Activated naive CD8-positive, alpha-beta T cell treated with anti-CD3 and anti-CD28 coated beads, Interleukin-2, amount 50 U/mL, for 24 hours (primary cell): ENCODE data around the gene RFX3.

ENCODE experiments used
- ATAC-seq: fragments of 150-1000 bp; cut with Tn5 transposase; one replicate; pipeline ENCODE4 v1.10.0; 2021
- DNase-seq: peaks from one replicate; pipeline ENCODE4 v3.0.0; 2021
- H3K27ac Mint-ChIP-seq: one replicate; pipeline ENCODE4 v1.8.0; 2021; ENCODE audit warnings: mild to moderate bottlenecking, mixed read lengths
- H3K27me3 Mint-ChIP-seq: one replicate; pipeline ENCODE4 v1.8.0; 2021; ENCODE audit warnings: mixed read lengths
- H3K36me3 Mint-ChIP-seq: one replicate; pipeline ENCODE4 v1.8.0; 2021; ENCODE audit warnings: low read depth, mixed read lengths
- H3K4me1 Mint-ChIP-seq: one replicate; pipeline ENCODE4 v1.8.0; 2021; ENCODE audit warnings: mixed read lengths
- H3K4me3 Mint-ChIP-seq: one replicate; pipeline ENCODE4 v1.8.0; 2021; ENCODE audit warnings: mild to moderate bottlenecking, moderate library complexity, mixed read lengths
- H3K9me3 Mint-ChIP-seq: one replicate; pipeline ENCODE4 v1.8.0; 2021; ENCODE audit warnings: mixed read lengths

The RFX3 gene

GRCh38 chr9:3475300-3476020 is 50.3 kb downstream of the RFX3 start:
- DNase-seq (peak; percentile 30), ATAC-seq (peak; percentile 37)
- H3K4me1 Mint-ChIP-seq = peaks cover 72% of the 10 kb centered on the region
- H3K9me3 Mint-ChIP-seq = no peaks in the 10 kb centered on the region
- peak overlapping the region; percentile 52 for H3K27ac Mint-ChIP-seq
- H3K36me3 Mint-ChIP-seq = peaks cover 28% of the 10 kb centered on the region
- peak overlapping the region; percentile 26 for H3K4me3 Mint-ChIP-seq
- no peaks in the 10 kb centered on the region for H3K27me3 Mint-ChIP-seq

- Mint-ChIP-seq H3K9me3 (no peaks in the 10 kb centered on the region), H3K4me3 (no peak overlapping the region), H3K36me3 (peaks cover 26% of the 10 kb centered on the region), H3K27me3 (no peaks in the 10 kb centered on the region), H3K27ac (peak overlapping the region; percentile 52), H3K4me1 (peaks cover 68% of the 10 kb centered on the region)
- ATAC-seq = no peak
- DNase-seq = no peak
Measured at GRCh38 chr9:3474821-3475220, 51.0 kb downstream of the RFX3 start.

DNA sequence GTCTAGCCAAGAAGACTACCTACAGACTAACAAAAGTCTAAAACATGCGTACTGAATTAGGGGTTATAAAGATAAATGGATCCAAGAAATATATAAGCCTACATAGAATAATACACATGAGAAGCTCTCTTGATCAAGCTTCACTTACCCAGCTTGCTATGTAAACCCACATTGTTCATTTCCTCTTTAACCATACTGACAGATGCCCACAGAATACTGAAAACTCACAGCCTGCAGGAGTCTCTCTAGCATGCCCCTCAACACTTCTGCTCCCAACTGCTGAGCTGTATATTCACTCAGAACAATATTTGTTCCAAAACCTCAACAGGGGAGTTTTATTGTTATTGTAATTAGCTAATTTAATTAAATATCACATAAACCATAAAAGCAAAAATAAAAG is 52.4 kb downstream of the RFX3 start:
- DNase-seq (no peak), ATAC-seq (no peak)
- Mint-ChIP-seq H3K36me3 (peaks cover 18% of the 10 kb centered on the region), H3K4me1 (peaks cover 56% of the 10 kb centered on the region), H3K27ac (no peak overlapping the region), H3K4me3 (no peak overlapping the region), H3K27me3 (no peaks in the 10 kb centered on the region), H3K9me3 (no peaks in the 10 kb centered on the region)

- peaks cover 50% of the 10 kb centered on the region for H3K4me1 Mint-ChIP-seq
- no peaks in the 10 kb centered on the region for H3K9me3 Mint-ChIP-seq
- no peak overlapping the region for H3K27ac Mint-ChIP-seq
- H3K36me3 Mint-ChIP-seq = peaks cover 11% of the 10 kb centered on the region
- no peak for ATAC-seq
- H3K4me3 Mint-ChIP-seq = no peak overlapping the region
- DNase-seq = no peak
- no peaks in the 10 kb centered on the region for H3K27me3 Mint-ChIP-seq
Measured at GRCh38 chr9:3471883-3472282, 53.9 kb downstream of the RFX3 start.

GRCh38 chr9:3468421-3469205 is 57.2 kb downstream of the RFX3 start:
- DNase-seq (no peak), ATAC-seq (no peak)
- Mint-ChIP-seq H3K27ac (no peak overlapping the region), H3K36me3 (peaks cover 6% of the 10 kb centered on the region), H3K4me1 (peaks cover 22% of the 10 kb centered on the region), H3K9me3 (no peaks in the 10 kb centered on the region), H3K27me3 (no peaks in the 10 kb centered on the region), H3K4me3 (no peak overlapping the region)

- Mint-ChIP-seq H3K27ac (no peak overlapping the region), H3K36me3 (peaks cover 6% of the 10 kb centered on the region), H3K9me3 (no peaks in the 10 kb centered on the region), H3K4me1 (peaks cover 15% of the 10 kb centered on the region), H3K27me3 (no peaks in the 10 kb centered on the region), H3K4me3 (no peak overlapping the region)
- peak; percentile 99 for ATAC-seq
- peak; percentile 36 for DNase-seq
Measured at GRCh38 chr9:3467593-3468219, 58.1 kb downstream of the RFX3 start.

GRCh38 chr9:3464033-3464638 is 61.7 kb downstream of the RFX3 start:
- Mint-ChIP-seq H3K36me3 (no peaks in the 10 kb centered on the region), H3K4me1 (peaks cover 9% of the 10 kb centered on the region), H3K4me3 (no peak overlapping the region), H3K27me3 (no peaks in the 10 kb centered on the region), H3K9me3 (no peaks in the 10 kb centered on the region), H3K27ac (no peak overlapping the region)
- no peak for DNase-seq
- no peak for ATAC-seq

- H3K4me1 Mint-ChIP-seq = no peaks in the 10 kb centered on the region
- no peak overlapping the region for H3K4me3 Mint-ChIP-seq
- no peaks in the 10 kb centered on the region for H3K27me3 Mint-ChIP-seq
- no peak for DNase-seq
- H3K9me3 Mint-ChIP-seq = no peaks in the 10 kb centered on the region
- ATAC-seq = no peak
- peaks cover 7% of the 10 kb centered on the region for H3K36me3 Mint-ChIP-seq
- H3K27ac Mint-ChIP-seq = no peak overlapping the region
Measured at GRCh38 chr9:3458806-3459475, 66.9 kb downstream of the RFX3 start.

- H3K4me3 Mint-ChIP-seq = no peak overlapping the region
Measured at GRCh38 chr9:3457175-3457574, 68.6 kb downstream of the RFX3 start.

GRCh38 chr9:3455717-3456116 is 70.1 kb downstream of the RFX3 start:
- H3K27me3 Mint-ChIP-seq = no peaks in the 10 kb centered on the region
- no peak overlapping the region for H3K4me3 Mint-ChIP-seq
- ATAC-seq (no peak), DNase-seq (no peak)
- no peak overlapping the region for H3K27ac Mint-ChIP-seq
- no peaks in the 10 kb centered on the region for H3K4me1 Mint-ChIP-seq
- peaks cover 10% of the 10 kb centered on the region for H3K36me3 Mint-ChIP-seq
- H3K9me3 Mint-ChIP-seq = no peaks in the 10 kb centered on the region

More at GRCh38 chr9:3457175-3457574, 68.6 kb downstream of the RFX3 start:
- DNase-seq (no peak), ATAC-seq (no peak)
- Mint-ChIP-seq H3K9me3 (no peaks in the 10 kb centered on the region), H3K4me1 (no peaks in the 10 kb centered on the region), H3K27ac (no peak overlapping the region), H3K27me3 (no peaks in the 10 kb centered on the region), H3K36me3 (peaks cover 7% of the 10 kb centered on the region)

DNA sequence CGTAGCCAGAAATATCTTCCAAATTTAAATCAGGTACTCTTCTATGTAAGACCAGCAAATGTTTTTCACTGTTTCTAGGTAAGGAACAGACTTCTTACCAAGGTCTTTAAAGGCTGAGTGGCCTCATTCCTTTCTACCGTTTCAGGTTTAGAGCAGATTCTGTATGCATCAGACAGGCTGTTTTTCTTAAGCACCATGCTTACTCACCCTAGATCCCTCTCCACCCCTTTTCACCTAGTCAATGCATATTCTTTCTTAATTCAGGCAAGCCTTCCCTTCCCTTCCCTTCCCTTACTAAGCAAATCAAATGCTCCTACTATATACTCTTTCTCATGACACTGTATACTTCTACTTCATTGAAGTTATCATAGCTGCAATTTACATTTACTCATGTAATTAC is 70.7 kb downstream of the RFX3 start:
- DNase-seq (no peak), ATAC-seq (no peak)
- Mint-ChIP-seq H3K4me3 (no peak overlapping the region), H3K36me3 (peaks cover 11% of the 10 kb centered on the region), H3K27me3 (no peaks in the 10 kb centered on the region), H3K4me1 (no peaks in the 10 kb centered on the region), H3K9me3 (no peaks in the 10 kb centered on the region), H3K27ac (no peak overlapping the region)

- Mint-ChIP-seq H3K4me1 (peaks cover 2% of the 10 kb centered on the region), H3K27ac (no peak overlapping the region), H3K27me3 (no peaks in the 10 kb centered on the region), H3K36me3 (peaks cover 8% of the 10 kb centered on the region), H3K4me3 (no peak overlapping the region), H3K9me3 (no peaks in the 10 kb centered on the region)
- no peak for ATAC-seq
- no peak for DNase-seq
Measured at GRCh38 chr9:3451956-3452355, 73.8 kb downstream of the RFX3 start.

GRCh38 chr9:3447788-3448187 is 78.0 kb downstream of the RFX3 start:
- no peak overlapping the region for H3K4me3 Mint-ChIP-seq
- ATAC-seq (no peak), DNase-seq (no peak)
- H3K9me3 Mint-ChIP-seq = peaks cover 3% of the 10 kb centered on the region
- H3K36me3 Mint-ChIP-seq = peaks cover 3% of the 10 kb centered on the region
- peaks cover 2% of the 10 kb centered on the region for H3K4me1 Mint-ChIP-seq
- H3K27ac Mint-ChIP-seq = no peak overlapping the region
- no peaks in the 10 kb centered on the region for H3K27me3 Mint-ChIP-seq

DNA sequence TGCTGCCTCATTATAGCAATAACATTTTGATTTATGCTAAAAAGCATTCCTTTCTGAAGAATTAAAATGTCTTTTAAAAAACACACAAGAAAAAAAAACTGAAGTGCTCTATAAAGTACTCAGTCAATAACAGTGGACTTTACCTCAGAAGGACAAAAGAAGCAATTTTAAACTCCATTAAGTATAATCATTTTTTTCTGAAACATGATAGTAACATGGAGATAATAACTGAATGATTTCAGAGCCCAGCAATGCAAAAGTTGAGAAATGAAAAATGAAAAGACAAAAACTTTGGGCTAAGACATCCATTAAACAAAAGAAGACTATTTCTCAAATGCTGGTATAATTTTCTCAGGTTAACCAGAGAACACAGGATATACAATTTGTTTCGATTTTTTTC is 78.7 kb downstream of the RFX3 start:
- H3K36me3 Mint-ChIP-seq = peaks cover 3% of the 10 kb centered on the region
- peaks cover 2% of the 10 kb centered on the region for H3K4me1 Mint-ChIP-seq
- H3K9me3 Mint-ChIP-seq = peaks cover 3% of the 10 kb centered on the region
- no peak overlapping the region for H3K27ac Mint-ChIP-seq
- H3K4me3 Mint-ChIP-seq = no peak overlapping the region
- ATAC-seq = no peak
- H3K27me3 Mint-ChIP-seq = no peaks in the 10 kb centered on the region
- no peak for DNase-seq
